Gastroesophageal sphincter (tissue), 3 donors: ENCODE data around the gene MYO18B.

Experiments used
- CTCF ChIP-seq, 4 experiments: fragments of 200-600 bp in 2 of 4; fragments of 450-650 bp in 2 of 4; sonication (generic) in 1 of 4; IDR thresholded peaks; one replicate each; pipeline ENCODE4 v1.5.1; 2017 to 2019; ENCODE audit warnings: antibody characterized with exemption in 4 of 4, mild to moderate bottlenecking in 2 of 4, moderate library complexity in 2 of 4
- EP300 ChIP-seq: sonication (generic); formaldehyde crosslinking; IDR thresholded peaks from one replicate; pipeline ENCODE4 v1.6.1; 2017; ENCODE audit warnings: antibody characterized with exemption, mild to moderate bottlenecking

GRCh38 chr22:26057731-26058130, 315.7 kb downstream of the MYO18B start:
- TF ChIP-seq CTCF (IDR thresholded peaks at IDR 0.05) (no peak), EP300 (no peak)
